Astrocyte of the spinal cord (primary cell): ENCODE results near the gene NEUROD4.

Experiments
- DNase-seq: peaks from one replicate; pipeline ENCODE4 v3.0.0; 2011; ENCODE audit warnings: low read depth, low spot score
- H3K4me3 ChIP-seq: 2 replicates; pipeline ENCODE4 v1.5.1; 2011; ENCODE audit warnings: low read depth, mild to moderate bottlenecking, low read length, moderate library complexity
- in situ Hi-C: cut with HindIII; loops from 2 replicates; pipeline ENCODE4 v1.10.0; 2017; ENCODE audit warnings: low sequenced_read_pairs
- TF ChIP-seq, protein P1 (sequence below): IDR thresholded peaks from 2 replicates; pipeline ENCODE4 v1.5.1; 2012; ENCODE audit warnings: low read depth, mild to moderate bottlenecking, low read length, inconsistent platforms

The NEUROD4 gene

DNA sequence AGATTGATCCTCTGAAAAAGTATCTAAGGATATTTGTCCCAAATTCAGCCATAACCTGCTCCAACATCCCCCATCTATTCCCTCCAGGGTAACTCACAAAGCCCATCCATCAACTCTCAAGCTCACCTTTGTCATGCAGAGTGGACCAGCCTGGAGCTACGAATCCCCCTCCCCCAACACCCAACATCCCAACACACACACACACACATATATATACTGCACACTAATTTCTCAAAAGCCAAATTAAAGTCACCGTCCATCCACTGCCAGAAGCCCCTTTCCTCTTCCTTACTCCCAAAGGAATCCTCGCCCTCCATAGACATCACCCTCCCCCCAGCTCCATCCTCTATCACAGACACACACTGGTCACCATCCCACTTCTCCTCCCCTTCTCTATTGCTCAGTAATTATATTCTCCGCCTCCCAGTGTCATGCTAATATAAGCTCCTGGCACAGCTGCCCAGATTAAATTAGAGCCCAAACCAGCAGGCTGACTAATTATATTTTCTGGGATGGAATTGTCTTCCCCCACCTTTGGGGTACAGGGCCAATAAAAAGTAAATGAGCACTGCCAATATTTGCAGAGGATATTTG is 21.7 kb upstream of the NEUROD4 start:
- in situ Hi-C loops, result no loop called here
- DNase-seq, result no peak
- TF ChIP-seq, protein P1, sequence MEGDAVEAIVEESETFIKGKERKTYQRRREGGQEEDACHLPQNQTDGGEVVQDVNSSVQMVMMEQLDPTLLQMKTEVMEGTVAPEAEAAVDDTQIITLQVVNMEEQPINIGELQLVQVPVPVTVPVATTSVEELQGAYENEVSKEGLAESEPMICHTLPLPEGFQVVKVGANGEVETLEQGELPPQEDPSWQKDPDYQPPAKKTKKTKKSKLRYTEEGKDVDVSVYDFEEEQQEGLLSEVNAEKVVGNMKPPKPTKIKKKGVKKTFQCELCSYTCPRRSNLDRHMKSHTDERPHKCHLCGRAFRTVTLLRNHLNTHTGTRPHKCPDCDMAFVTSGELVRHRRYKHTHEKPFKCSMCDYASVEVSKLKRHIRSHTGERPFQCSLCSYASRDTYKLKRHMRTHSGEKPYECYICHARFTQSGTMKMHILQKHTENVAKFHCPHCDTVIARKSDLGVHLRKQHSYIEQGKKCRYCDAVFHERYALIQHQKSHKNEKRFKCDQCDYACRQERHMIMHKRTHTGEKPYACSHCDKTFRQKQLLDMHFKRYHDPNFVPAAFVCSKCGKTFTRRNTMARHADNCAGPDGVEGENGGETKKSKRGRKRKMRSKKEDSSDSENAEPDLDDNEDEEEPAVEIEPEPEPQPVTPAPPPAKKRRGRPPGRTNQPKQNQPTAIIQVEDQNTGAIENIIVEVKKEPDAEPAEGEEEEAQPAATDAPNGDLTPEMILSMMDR, result no peak
- H3K4me3 ChIP-seq, result no peak overlapping the region

DNA sequence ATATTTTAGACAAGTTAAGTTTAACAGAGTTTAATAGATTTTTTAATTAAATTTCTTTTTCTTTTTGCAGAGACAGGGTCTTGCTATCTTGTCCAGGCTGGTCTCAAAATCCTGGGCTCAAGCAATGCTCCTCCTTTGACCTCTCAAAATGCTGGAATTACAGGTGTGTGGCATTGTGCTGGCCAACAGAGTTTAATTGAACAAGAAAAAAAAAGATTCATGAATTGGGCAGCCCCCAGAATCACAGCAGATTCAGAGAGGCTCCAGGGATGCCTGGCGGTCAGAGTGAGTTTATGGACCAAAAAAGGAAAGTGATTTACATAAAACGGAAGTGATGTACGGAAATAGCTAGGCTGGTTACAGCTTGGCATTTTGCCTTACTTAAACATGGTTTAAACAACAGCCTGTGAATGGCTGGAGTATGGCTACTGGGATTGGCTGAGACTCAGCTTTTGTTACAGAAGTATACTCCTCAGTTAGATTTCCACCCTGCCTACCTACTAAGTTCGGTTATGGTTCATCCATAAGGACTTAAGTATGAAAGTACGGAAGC is 20.7 kb upstream of the NEUROD4 start:
- TF ChIP-seq, protein P1, result no peak

GRCh38 chr12:55001198-55001868 is 18.4 kb upstream of the NEUROD4 start:
- in situ Hi-C loops, result no loop called here
- H3K4me3 ChIP-seq, result no peak overlapping the region
- TF ChIP-seq, protein P1, result no peak
- DNase-seq, result no peak

More for the DNA sequence above, 20.7 kb upstream of the NEUROD4 start:
- no peak overlapping the region for H3K4me3 ChIP-seq
- no peak for DNase-seq
- in situ Hi-C loops, result no loop called here

DNA sequence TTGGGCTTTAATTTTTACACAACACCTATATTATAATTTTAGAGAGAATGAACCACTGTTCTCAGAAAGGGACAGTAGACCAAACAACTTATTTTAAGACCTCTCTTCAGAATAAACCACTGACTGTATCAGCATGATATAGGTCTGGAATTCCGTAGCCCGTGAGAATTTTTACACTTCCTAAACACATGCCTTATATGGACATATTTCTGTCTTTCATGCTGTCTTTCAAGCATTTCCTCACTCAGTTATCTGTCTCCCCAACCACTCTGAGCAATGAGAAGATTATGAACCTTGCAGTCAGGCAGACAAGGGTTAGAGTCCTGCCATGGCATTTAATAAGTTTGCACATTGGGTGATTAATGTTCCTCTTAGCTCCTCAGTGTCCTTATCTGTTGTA is 17.4 kb upstream of the NEUROD4 start:
- no peak overlapping the region for H3K4me3 ChIP-seq
- in situ Hi-C loops, result no loop called here
- no peak for DNase-seq
- TF ChIP-seq, protein P1, result no peak

- no peak for DNase-seq
- in situ Hi-C loops, result no loop called here
- TF ChIP-seq, protein P1, result no peak
- no peak overlapping the region for H3K4me3 ChIP-seq
Observed at GRCh38 chr12:55008944-55009585, 10.7 kb upstream of the NEUROD4 start.

DNA sequence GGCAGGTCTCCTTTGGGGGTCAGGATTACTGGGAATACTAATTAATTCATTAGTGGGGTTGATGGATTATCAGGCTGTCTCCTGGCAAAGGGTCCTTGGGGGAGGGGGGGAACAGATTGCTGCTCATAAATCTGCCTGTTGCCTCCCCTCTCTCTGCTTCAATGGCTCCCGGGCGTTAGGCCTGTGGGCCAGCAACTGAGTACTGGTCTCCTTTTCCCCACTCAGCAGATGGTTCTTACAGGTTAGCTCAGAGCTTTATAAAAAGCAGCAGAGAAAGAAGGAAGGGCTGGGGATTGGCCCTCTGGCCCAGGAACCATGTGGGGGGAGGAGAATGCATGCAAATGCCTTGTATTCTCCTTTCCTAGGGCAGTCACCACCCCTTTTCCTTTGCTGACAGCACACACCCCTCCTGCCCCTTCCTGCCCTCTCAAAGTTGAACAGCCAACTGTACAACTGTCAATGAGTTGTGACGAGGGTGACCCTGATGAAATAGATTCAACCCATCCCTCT is 2.3 kb upstream of the NEUROD4 start:
- in situ Hi-C loops, result no loop called here
- H3K4me3 ChIP-seq, result no peak overlapping the region
- DNase-seq, result no peak
- TF ChIP-seq, protein P1, result no peak
